Measurements from ENCODE around the gene HDDC2.

Gene HDDC2

DNA sequence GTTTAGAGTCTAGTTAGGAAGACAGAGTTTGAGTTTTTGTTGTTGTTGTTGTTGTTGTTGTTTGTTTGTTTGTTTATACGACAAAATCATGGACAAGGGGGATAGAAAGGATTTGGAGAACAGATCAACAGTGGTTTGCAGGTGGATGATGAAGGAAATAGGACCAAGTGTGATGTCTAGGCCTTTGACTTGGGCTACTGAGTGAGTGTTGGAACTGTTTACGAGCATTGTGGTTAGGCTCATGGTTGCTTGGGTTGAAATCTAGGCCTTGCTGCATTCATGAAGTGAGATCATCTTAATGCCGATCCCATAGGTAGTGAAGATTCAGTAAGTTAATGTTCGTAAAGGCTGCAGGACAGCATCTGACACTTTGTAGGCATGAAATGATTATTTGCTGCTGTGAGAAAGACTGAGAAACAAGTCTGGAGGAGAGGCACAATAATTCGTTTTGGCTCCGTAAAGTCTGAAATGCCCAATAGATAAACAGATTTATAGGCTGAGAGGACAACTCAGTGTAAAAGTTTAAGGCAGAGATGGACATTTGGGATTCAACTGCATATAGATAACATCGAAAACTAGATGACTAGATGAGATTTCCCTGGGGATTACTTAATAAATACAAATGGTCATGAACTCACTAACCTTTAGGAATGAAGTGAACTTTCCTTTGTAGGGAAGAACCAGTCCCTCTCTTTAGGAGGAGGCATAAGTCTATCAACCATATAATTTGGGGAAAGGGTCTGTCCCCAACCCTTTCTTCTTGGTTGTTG is 70.0 kb downstream of the HDDC2 start:
- DNase-seq: no peak

DNA sequence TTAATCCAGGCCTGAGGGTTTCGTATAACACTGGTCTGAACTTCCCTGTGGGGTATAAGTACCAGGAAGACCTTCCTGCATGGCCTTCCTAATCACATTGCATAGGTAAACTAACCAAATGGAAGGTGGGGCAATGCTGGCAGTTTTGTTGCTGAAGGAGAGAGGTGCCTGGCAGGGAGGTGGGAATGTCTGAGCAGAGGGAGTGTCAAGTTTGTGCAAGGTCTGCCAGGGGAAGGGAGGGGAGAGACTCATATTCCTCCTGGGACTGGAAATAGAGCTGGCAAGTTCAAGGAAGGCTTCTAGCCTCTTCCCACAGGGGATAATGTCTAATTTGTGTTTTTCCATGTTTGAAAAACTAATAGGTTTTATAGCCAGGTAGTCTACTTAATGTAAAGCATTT is 70.6 kb downstream of the HDDC2 start:
- no peak for DNase-seq

DNA sequence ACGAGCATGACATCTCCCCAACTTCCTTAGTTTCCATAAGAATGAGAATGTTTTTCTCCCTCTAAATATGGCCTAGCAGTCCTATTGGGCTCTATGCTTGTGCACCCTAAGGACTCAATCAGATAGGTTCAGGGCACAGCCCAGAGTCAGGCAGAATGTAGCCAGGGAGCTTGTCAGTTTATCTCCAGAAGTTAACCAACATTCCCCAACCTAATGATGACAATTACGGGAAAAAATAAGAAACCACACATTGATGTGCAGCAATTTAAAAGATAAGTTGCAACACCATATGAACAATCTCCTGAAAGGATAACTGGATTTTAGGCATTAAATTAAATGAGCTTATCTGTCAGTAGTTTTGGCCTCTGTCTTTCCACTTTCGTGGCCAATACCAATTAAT is 71.1 kb downstream of the HDDC2 start:
- DNase-seq: no peak

DNA sequence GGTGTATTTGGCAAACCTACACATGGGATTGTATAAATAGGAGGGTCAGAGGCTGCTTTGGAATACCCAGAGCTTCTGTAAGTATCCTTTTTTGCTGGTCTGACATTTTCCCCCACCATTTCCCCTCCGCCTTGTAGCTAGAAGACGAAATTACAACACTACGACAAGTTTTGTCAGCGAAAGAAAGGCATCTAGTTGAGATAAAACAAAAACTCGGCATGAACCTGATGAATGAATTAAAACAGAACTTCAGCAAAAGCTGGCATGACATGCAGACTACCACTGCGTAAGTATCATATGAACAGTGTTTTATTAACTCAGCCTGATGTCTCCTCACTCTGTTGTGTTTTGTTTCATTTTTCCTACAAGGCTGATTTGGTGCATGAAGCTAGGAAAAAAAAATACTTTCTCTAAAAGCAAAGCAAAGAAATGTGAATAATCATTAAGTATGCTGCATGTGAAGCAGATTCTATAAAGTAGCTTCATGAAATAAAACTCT is 72.7 kb downstream of the HDDC2 start:
- no peak for DNase-seq

DNA sequence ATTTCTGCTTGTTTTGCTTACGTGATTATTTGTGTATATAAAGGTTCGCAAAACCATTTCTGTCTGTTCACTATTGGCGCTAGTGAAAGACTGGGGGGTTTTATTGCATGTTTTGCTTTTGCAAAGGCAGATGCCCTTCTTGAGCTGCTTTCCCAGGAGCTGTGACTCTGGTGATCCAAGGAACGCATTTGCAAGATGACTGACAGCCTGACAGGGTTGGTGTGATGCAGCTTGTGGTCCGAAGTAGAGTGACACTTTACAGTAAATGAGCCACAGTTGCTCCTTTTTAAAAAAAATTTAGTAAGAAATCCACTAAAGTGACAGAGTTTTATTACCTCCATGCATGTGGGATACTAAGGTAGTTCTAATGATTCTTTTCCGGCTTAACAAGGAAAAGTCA is 74.5 kb downstream of the HDDC2 start:
- no peak for DNase-seq
